Sigmoid colon (tissue), 4 donors: ENCODE data around the gene TMC2.

Experiments
- POLR2AphosphoS5 ChIP-seq, 4 donors: sonication (generic); formaldehyde crosslinking; IDR thresholded peaks; one replicate each; pipeline ENCODE4 v1.6.1; 2017; ENCODE audit warnings: antibody characterized with exemption in 4 of 4
- TF ChIP-seq, protein P1 (sequence below), 4 experiments: fragments of 450-650 bp in 3 of 4; fragments of 200-600 bp in 1 of 4; IDR thresholded peaks; one replicate each; pipeline ENCODE4 v1.5.1; 2016 to 2019; ENCODE audit warnings: antibody characterized with exemption in 4 of 4, mild to moderate bottlenecking in 3 of 4, moderate library complexity in 2 of 4

DNA sequence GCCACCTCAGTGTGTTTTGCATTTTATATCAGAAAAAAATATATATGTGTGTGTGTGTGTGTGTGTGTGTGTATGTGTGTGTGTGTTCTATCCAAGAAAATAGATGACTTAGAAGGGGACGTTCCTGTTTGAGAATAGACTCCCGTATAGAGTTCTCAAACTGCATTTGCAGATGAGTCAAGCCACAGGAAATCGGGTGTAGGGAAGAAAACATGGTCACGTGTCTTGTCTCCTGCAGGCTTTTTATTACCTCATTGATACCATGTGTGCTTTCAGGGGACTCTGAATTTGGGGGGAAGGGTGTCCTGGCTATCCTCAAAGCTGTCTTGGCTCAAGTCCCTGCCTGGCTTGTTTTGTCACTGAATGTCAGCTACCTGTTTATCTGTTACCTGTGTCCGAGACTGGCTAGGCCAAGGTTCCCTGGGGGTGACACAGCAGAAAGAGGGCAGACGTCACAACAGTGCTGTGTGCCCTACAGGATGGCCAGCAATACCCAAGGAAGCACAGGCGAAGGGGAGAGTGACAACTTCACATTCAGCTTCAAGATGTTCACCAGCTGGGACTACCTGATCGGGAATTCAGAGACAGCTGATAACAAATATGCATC is 60.4 kb downstream of the TMC2 start:
- no peak for TF ChIP-seq POLR2AphosphoS5 (IDR thresholded peaks at IDR 0.05)
- TF ChIP-seq, protein P1, sequence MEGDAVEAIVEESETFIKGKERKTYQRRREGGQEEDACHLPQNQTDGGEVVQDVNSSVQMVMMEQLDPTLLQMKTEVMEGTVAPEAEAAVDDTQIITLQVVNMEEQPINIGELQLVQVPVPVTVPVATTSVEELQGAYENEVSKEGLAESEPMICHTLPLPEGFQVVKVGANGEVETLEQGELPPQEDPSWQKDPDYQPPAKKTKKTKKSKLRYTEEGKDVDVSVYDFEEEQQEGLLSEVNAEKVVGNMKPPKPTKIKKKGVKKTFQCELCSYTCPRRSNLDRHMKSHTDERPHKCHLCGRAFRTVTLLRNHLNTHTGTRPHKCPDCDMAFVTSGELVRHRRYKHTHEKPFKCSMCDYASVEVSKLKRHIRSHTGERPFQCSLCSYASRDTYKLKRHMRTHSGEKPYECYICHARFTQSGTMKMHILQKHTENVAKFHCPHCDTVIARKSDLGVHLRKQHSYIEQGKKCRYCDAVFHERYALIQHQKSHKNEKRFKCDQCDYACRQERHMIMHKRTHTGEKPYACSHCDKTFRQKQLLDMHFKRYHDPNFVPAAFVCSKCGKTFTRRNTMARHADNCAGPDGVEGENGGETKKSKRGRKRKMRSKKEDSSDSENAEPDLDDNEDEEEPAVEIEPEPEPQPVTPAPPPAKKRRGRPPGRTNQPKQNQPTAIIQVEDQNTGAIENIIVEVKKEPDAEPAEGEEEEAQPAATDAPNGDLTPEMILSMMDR (IDR thresholded peaks at IDR 0.05), result no peak
